Esophagus squamous epithelium (tissue), 5 donors: ENCODE data around the gene ENOX1. TPM values are rescaled to one million over a fixed set of nuclear protein-coding genes. Genes with fewer than 3 reads are reported as not detected.

ENCODE experiments used
- DNase-seq: peaks from one replicate; lab custom pipeline; 2025; lab: John Stamatoyannopoulos, UW
- H3K27ac ChIP-seq, 4 donors: fragments of 200-600 bp; sonication (generic); one replicate each; pipeline ENCODE4 v1.5.1; 2016 to 2019; ENCODE audit warnings: mild to moderate bottlenecking in 1 of 4
- H3K27me3 ChIP-seq, 4 donors: fragments of 200-600 bp; sonication (generic); 1 replicate in 3 of 4; 2 replicates in 1 of 4; pipeline versions ENCODE4 v1.5.1 to v1.6.0; 2017 to 2021; ENCODE audit warnings: antibody characterized with exemption in 1 of 4
- H3K36me3 ChIP-seq, 3 donors: fragments of 200-600 bp; sonication (generic); one replicate each; pipeline ENCODE4 v1.5.1; 2016 to 2019
- H3K4me1 ChIP-seq, 3 donors: fragments of 200-600 bp; sonication (generic); one replicate each; pipeline ENCODE4 v1.5.1; 2017 to 2019
- H3K4me3 ChIP-seq, 4 donors: fragments of 200-600 bp; sonication (generic); 1 replicate in 3 of 4; 2 replicates in 1 of 4; pipeline ENCODE4 v1.5.1; 2016 to 2019; ENCODE audit warnings: mild to moderate bottlenecking in 2 of 4, moderate library complexity in 1 of 4
- H3K9me3 ChIP-seq, 3 donors: fragments of 200-600 bp; sonication (generic); one replicate each; pipeline ENCODE4 v1.5.1; 2016 to 2019
- POLR2A ChIP-seq, 4 donors: fragments of 450-650 bp; IDR thresholded peaks; one replicate each; pipeline ENCODE4 v1.6.1; 2017; ENCODE audit warnings: antibody characterized with exemption in 4 of 4, mild to moderate bottlenecking in 4 of 4, moderate library complexity in 3 of 4
- WGBS, 2 donors: methylation state at CpG; one replicate each; pipeline ENCODE4 v1.1.5; 2018; 5-methylcytosine and 5-hydroxymethylcytosine counted together
- intact Hi-C: fragments of 100-400 bp; cut with DNase I; formaldehyde crosslinking; loops from one replicate; pipeline ENCODE4 v1.15.0; 2022
- total RNA-seq, 4 donors: library from RNA; depleted of rRNA; stranded (reverse); fragments of >200 nt; gene quantifications; one replicate each; pipeline ENCODE4 v1.1.0, GENCODE V29; 2016
- TF ChIP-seq, protein P1 (sequence below), 6 experiments: fragments of 450-650 bp in 4 of 6; fragments of 200-600 bp in 2 of 6; sonication (generic) in 2 of 6; IDR thresholded peaks; one replicate each; pipeline ENCODE4 v1.5.1; 2016 to 2019; ENCODE audit warnings: antibody characterized with exemption in 6 of 6, mild to moderate bottlenecking in 4 of 6, moderate library complexity in 4 of 6
- donor health status: DM: yes; HTN: yes; CAD: no.

Gene ENOX1
- total RNA-seq, 4 donors from 2014 or later: 0.48 to 0.76 TPM; not detected in 2

DNA sequence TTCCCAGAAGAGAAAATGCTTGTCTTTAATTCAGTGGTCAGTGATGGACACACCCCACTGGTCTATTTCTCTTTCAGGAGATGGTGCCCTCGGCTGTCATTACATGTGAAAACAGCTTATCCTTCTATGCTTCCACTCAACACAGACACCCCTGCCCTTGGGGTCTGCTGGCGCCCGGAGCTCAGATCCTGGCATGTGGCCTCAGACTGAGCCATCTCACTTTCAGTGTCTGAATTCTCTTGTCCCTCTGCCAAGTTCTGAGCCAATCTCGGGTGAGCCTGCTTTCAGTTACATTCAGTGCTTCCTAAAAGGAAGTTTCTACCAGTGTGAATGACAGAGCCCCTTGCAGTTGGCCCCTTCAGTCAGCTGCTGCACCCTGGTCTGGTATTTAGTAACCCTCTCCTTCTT lies 469.8 kb downstream of the ENOX1 start:
- intact Hi-C loops: no loop called here
- no peak for DNase-seq
- H3K4me3 ChIP-seq: peak overlapping the region in 1 of 4 donors; percentile 39
- no peaks in the 10 kb centered on the region for H3K36me3 ChIP-seq
- no peaks in the 10 kb centered on the region for H3K9me3 ChIP-seq
- H3K27me3 ChIP-seq: no peaks in the 10 kb centered on the region
- H3K4me1 ChIP-seq: peaks cover 0 to 8% (median 4%) of the 10 kb centered on the region in 3 donors
- TF ChIP-seq, protein P1, sequence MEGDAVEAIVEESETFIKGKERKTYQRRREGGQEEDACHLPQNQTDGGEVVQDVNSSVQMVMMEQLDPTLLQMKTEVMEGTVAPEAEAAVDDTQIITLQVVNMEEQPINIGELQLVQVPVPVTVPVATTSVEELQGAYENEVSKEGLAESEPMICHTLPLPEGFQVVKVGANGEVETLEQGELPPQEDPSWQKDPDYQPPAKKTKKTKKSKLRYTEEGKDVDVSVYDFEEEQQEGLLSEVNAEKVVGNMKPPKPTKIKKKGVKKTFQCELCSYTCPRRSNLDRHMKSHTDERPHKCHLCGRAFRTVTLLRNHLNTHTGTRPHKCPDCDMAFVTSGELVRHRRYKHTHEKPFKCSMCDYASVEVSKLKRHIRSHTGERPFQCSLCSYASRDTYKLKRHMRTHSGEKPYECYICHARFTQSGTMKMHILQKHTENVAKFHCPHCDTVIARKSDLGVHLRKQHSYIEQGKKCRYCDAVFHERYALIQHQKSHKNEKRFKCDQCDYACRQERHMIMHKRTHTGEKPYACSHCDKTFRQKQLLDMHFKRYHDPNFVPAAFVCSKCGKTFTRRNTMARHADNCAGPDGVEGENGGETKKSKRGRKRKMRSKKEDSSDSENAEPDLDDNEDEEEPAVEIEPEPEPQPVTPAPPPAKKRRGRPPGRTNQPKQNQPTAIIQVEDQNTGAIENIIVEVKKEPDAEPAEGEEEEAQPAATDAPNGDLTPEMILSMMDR (IDR thresholded peaks at IDR 0.05): no peak
- no peak for TF ChIP-seq POLR2A (IDR thresholded peaks at IDR 0.05)
- H3K27ac ChIP-seq: no peak overlapping the region
- WGBS, 2 donors: 3 to 11% methylated on average over 4 of the region's 4 CpGs

DNA sequence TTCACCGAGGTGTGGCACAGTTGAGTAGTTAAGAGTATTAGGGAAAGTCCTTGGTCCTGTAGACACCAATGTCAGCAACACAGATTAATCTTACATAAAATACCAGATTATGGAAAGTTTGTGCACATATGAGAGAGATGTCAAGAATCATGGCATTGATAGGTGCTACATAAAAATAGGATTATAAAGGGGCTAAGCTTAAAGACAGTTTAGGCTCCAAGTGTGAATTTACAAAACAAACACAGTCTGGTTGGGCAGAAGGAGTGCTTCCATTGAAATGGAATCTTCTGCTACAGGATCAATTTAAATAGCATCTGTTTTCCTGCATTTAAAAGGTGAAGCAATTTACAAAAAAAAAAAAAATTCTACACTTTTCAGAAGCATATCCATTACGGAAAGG lies 470.5 kb downstream of the ENOX1 start:
- no peaks in the 10 kb centered on the region for H3K36me3 ChIP-seq
- H3K27ac ChIP-seq: no peak overlapping the region
- WGBS, 2 donors: 52 to 70% methylated on average over 2 of the region's 2 CpGs
- no peaks in the 10 kb centered on the region for H3K27me3 ChIP-seq
- H3K4me1 ChIP-seq: peaks cover 0 to 8% (median 4%) of the 10 kb centered on the region in 3 donors
- H3K9me3 ChIP-seq: no peaks in the 10 kb centered on the region
- no peak for DNase-seq
- no peak overlapping the region for H3K4me3 ChIP-seq
- TF ChIP-seq POLR2A (IDR thresholded peaks at IDR 0.05): no peak
- TF ChIP-seq, protein P1 (IDR thresholded peaks at IDR 0.05): no peak
- intact Hi-C loops: no loop called here

DNA sequence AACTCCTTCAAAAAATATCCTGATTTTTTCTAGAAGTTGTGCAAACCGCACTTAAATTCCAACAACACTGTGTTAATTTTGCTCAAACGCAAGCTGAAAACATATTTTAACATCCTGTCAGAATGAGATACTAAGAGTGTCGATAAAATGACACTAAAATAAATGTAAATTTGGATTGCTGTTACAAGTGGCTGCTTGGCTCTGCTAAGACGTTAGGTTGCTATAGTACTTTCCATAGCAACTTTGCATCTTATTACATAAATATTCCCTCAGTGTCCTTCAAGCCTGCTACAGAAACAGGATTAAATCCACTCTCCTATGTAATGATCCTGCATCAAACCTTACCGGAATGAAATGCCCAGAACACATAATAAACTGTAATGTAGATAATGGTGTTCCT lies 471.2 kb downstream of the ENOX1 start:
- no peak overlapping the region for H3K27ac ChIP-seq
- WGBS, 2 donors: 89 to 90% methylated on average over 5 of the region's 5 CpGs
- no peaks in the 10 kb centered on the region for H3K9me3 ChIP-seq
- intact Hi-C loops: no loop called here
- peaks cover 0 to 8% (median 4%) of the 10 kb centered on the region in 3 donors for H3K4me1 ChIP-seq
- no peak for DNase-seq
- no peak overlapping the region for H3K4me3 ChIP-seq
- TF ChIP-seq, protein P1 (IDR thresholded peaks at IDR 0.05): no peak
- TF ChIP-seq POLR2A (IDR thresholded peaks at IDR 0.05): no peak
- H3K36me3 ChIP-seq: no peaks in the 10 kb centered on the region
- H3K27me3 ChIP-seq: no peaks in the 10 kb centered on the region

GRCh38 chr13:43309311-43309710 lies 477.5 kb downstream of the ENOX1 start:
- no peak overlapping the region for H3K4me3 ChIP-seq
- H3K27me3 ChIP-seq: no peaks in the 10 kb centered on the region
- intact Hi-C loops: no loop called here
- no peaks in the 10 kb centered on the region for H3K9me3 ChIP-seq
- H3K36me3 ChIP-seq: no peaks in the 10 kb centered on the region
- WGBS, 2 donors: 57 to 61% methylated on average over 4 of the region's 4 CpGs
- TF ChIP-seq, protein P1 (IDR thresholded peaks at IDR 0.05): no peak
- TF ChIP-seq POLR2A (IDR thresholded peaks at IDR 0.05): no peak
- DNase-seq: no peak
- peaks cover 0 to 13% (median 6%) of the 10 kb centered on the region in 3 donors for H3K4me1 ChIP-seq
- H3K27ac ChIP-seq: no peak overlapping the region

- Histone ChIP-seq H3K4me3 (no peak overlapping the region), H3K27me3 (no peaks in the 10 kb centered on the region), H3K27ac (peak overlapping the region in 1 of 4 donors; percentile 20), H3K9me3 (no peaks in the 10 kb centered on the region), H3K4me1 (peaks cover 0 to 18% (median 6%) of the 10 kb centered on the region in 3 donors), H3K36me3 (no peaks in the 10 kb centered on the region)
- intact Hi-C loops: no loop called here
- 29 to 40% methylated on average over 7 of the region's 7 CpGs for WGBS, 2 donors
- no peak for DNase-seq
- TF ChIP-seq, protein P1 (IDR thresholded peaks at IDR 0.05): peak in 1 of 6 experiments; percentile 3
- no peak for TF ChIP-seq POLR2A (IDR thresholded peaks at IDR 0.05)
Observed at GRCh38 chr13:43307921-43308433, 478.8 kb downstream of the ENOX1 start.
